HG03469 (cell line): ENCODE measurements around the gene BSCL2.
"Not testable (repeated sequence)": the region's sequence is repeated elsewhere in the genome, so short reads cannot be mapped to it uniquely, and the experiment has no call there.

Experiments used
- ATAC-seq: cut with Tn5 transposase; IDR thresholded peaks from one replicate; pipeline ENCODE4 v1.9.1; 2021; ENCODE audit warnings: mild to moderate bottlenecking, moderate library complexity, moderate number of reproducible peaks; ENCODE audit not compliant: unreplicated experiment

BSCL2 gene

DNA sequence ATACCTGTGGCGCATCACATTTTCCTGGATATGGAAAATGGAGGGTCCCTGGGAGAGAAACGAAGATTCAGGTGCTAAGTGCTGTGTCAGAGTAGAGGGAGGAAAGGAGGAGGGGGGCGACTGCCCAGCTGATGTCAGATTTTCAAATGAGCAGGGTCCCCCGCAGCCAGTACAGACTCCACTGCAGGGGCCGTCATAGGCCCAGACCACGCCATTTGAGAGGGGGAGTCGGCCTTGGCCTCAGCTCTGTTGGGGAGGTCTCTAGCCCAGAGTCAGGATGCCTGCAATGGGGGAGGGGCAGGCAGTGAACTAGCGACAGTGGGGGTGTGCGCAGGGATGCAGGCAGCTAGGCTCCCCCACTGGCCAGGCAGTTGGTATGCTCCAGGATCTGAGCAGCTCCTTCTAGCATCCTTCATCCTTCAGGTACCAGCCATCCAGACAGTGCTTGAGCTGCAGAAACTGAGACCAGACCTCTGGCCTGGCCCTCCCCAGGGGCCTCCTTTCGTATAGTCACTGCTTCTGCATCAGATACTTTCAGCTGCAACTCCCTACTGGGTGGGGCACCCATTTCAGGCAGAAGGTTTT, at the start of gene BSCL2, which contains the start of gene GNG3:
BSCL2 (minus strand) TSS at position 148 of the 585 bp plus-strand sequence. CDS start 229 bp downstream, outside the sequence.
GNG3 (plus strand) TSS at position 400 of the 585 bp plus-strand sequence. CDS start 620 bp downstream, outside the sequence.
- no peak for ATAC-seq

DNA sequence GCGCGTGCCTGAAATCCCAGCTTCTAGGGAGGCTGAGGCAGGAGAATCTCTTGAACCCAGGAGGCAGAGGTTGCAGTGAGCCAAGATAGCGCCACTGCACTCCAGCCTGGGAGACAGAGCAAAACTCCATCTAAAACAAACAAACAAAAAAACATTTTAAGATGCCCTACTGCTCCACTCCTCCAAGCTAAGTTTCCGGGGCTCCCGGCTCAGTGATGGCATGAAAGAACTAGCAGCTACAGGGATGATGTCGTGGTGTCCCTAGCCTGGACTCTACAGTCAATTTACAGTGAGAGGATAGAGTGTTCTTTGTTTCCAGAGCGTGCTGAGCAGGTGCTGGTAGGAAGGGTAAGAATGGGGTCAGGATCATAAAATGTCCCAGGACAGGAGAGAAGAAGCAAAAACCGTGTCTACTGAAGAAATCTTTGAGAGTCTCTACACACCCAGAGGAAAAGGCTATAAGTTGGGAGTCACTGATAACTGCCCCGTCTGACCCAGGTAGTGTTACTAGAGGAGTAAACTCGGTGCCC, 47.9 kb upstream of the BSCL2 start:
- ATAC-seq = no peak

DNA sequence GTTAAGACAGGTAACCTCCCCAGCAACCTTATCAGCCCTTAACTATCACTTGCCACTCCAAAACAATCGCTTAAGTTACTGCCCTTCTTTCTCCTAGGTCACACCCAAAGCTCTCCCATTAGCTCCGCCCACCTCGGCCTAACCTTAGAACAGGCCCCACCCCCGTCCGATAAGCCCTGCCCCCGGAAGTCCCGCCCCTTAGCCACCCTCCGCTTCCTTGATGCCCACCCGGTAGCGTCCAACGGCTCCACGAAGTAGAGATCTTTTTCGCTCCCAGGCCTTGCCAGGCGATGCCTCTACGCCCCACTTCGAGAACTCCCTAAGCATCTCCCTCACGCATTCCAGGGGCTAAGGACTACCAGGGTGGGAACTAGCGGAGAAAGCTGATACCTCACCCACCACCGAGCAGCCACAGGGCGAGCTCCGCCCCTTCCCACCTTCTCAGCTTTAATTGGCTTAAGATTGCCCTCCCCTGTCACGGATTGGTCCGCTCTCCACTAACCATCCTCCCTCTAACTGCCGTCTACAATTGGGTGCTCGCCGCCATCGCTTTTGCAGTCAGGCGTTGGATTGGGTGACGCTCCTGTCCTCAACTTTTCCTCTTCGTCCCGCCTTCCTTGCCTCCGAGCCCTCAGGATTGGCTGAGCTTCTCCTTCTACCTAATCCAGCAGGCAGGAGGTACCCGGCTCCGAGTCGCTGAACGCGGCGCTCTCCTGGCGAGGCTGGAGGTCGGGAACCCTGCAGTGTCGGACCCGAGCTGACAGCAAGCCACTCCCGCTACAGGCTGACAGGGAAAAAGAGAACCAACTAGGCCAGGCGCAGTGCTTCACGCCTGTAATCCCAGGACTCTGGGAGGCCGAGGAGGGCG, 46.7 kb upstream of the BSCL2 start, which contains the start of gene ZBTB3:
ZBTB3 (minus strand) TSS at position 425 of the 868 bp plus-strand sequence. CDS start 496 bp downstream, outside the sequence.
- peak; percentile 87 for ATAC-seq

GRCh38 chr11:62752994-62753735, 45.9 kb upstream of the BSCL2 start:
- no peak for ATAC-seq

DNA sequence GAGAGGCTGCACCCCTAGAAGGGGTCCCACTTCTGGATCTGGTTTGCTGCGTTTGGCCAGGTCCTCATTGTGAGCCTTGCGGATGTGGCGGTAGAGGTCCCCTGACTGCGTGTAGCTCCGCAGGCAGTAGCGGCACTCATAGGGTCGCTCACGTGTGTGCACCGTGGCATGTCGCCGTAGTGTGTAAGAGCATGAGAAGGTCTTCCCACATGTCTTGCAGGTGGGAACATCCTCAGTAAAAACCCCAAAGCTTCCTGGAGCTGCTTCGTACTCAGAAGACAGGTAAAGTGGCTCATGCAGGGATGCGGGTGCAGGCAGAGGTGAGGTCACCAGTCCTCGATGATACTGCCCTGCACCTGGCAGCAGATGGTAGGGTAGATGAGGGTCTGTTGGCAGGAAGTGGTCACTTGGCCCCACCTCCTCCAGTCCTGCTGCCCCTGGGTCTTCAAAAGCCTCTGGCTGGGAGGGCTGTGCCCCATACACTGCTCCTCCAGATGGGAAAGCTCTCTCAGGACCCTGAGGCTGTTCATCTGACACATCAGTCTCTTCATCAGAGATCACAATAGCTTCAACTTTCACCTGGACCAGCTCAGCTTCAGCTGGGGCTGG, 45.1 kb upstream of the BSCL2 start:
- no peak for ATAC-seq

- ATAC-seq = not testable (repeated sequence)
Measured at GRCh38 chr11:62749931-62750330, 42.7 kb upstream of the BSCL2 start.

- no peak for ATAC-seq
Measured at GRCh38 chr11:62747475-62748160, 40.4 kb upstream of the BSCL2 start.

DNA sequence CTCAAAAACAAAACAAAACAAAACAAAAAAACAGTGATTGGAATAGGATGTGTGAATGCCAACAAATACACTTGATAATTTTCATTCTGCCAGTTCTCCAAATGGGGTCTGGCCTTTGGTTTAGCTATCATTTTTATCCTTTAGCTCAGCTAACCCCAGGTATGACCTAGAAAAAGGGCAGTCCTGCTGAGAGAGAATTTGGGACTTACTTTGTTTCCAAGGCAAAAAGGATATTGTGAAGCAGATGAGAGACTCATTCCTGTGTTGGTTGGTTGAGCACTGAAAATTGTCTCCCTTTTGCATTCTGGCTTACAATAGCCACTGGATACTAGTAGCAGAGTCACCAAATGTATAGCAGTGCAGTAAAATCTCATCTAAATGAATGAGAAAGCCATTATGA, 30.0 kb upstream of the BSCL2 start:
- no peak for ATAC-seq

DNA sequence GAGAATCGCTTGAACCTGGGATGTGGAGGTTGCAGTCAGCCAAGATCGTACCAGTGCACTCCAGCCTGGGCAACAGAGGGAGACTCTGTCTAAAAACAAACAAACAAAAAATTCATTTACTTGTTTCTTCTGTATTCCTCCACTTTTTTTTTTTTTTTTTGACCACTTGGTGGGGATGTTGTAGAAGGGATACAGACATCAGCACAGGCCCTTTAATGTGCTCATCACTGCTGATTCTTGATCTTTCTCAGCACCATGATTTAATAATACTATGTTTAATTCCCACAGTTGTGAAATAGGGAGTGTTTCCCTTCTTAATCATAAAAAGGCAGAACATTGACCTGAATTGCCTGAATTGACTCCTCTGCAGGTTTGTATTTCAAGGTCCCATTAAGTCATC, 25.6 kb upstream of the BSCL2 start:
- ATAC-seq = no peak

DNA sequence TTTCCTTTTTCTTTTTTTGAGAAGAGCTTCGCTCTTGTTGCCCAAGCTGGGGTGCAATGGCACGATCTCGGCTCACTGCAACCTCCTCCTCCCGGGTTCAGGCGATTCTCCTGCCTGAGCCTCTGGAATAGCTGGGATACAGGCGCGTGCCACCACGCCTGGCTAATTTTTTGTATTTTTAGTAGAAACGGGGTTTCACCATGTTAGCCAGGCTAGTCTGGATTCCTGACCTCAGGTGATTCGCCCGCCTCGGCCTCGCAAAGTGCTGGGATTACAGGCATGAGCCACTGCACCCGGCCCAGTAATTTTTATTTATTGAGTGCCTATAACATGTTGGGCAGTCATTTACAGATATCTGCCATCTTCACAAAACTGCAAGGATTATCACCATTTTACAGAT, 22.9 kb upstream of the BSCL2 start:
- ATAC-seq = not testable (repeated sequence)

GRCh38 chr11:62728171-62728988, 21.2 kb upstream of the BSCL2 start, which contains the start of gene TTC9C:
TSS of gene TTC9C (plus strand) at chr11:62728486. CDS start at chr11:62728849, 363 bp downstream.
- ATAC-seq = peak; percentile 6

GRCh38 chr11:62727872-62728170, 20.6 kb upstream of the BSCL2 start:
- peak; percentile 36 for ATAC-seq

DNA sequence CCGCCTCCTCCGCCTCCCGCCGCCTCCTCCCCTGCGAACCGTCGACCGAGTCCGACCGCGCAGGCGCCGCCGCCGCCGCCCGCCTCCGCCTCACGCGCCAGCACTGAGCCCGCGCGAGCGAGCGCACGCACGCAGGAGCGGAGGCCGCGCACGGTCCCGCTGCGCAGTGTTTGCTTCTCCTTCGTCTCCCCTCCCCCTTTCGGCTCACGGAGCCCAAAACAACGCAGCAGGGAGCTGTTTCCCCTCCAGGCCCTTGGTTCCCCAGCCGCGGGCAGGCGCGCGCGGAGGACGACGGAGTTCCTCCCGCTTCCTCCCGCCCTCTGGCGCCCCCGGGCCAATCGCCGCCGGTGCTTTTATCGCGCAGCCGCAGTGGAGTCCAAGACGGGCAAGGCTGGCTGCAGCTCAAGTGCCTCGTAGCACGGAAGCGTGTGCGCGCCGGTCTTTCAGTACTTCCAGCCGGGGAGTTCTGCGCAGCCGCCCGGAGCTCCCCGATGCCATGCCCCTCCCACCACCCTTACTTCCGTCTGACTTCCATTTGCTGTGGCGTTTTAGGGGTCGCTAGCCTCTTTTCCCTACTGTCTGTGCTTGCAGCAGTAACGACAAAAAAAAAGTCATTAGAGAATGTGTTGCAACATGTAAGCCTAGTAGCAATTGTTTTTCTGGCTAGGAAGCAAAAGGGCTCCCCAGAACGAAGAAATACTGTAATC, 20.1 kb upstream of the BSCL2 start, which contains the start of gene HNRNPUL2:
HNRNPUL2 (minus strand) TSS at position 293 of the 707 bp plus-strand sequence. CDS start 301 bp downstream, outside the sequence.
- peak; percentile 57 for ATAC-seq

DNA sequence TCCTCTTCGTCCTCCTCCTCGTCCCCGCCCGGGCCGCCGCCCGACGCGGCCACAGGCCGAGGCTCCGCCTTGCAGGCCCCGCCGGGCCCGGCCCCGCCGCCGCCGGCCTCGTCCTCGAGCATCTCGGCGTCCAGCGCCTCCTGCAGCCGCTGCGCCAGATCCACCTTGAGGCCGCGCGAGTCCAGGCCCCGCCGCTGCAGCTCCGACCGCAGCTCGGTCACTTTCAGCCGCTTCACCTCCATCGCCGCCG, 19.6 kb upstream of the BSCL2 start:
- ATAC-seq = peak; percentile 6

GRCh38 chr11:62726156-62726914, 19.1 kb upstream of the BSCL2 start:
- ATAC-seq = no peak

- ATAC-seq = no peak
Measured at GRCh38 chr11:62725646-62726045, 18.4 kb upstream of the BSCL2 start.

- ATAC-seq = no peak
Measured at GRCh38 chr11:62724171-62724570, 16.9 kb upstream of the BSCL2 start.

- no peak for ATAC-seq
Measured at GRCh38 chr11:62721994-62722393, 14.8 kb upstream of the BSCL2 start.
